Left lung (tissue), 10 donors: ENCODE data around the gene SLC39A9. TPM values are rescaled to one million over a fixed set of nuclear protein-coding genes. Genes with fewer than 3 reads are reported as not detected.
A peak's percentile ranks its signal among the peaks of the same experiment; 100 is the strongest.

ENCODE experiments used
- ATAC-seq: fragments of 200-7000 bp; cut with Tn5 transposase; one replicate; pipeline ENCODE4 v1.9.1; 2020; ENCODE audit warnings: moderate library complexity
- DNase-seq, 4 donors: peaks; one replicate each; pipeline ENCODE4 v3.0.0-alpha.2; 2013 to 2020
- H3K27ac ChIP-seq, 2 donors: fragments of 200-600 bp; sonication (generic) in 1 of 2; one replicate each; pipeline versions ENCODE4 v1.5.0 to v1.8.0; 2020 to 2021
- H3K27me3 ChIP-seq, 2 donors: fragments of 200-600 bp; sonication (generic) in 1 of 2; one replicate each; pipeline versions ENCODE4 v1.5.0 to v1.8.0; 2020 to 2021
- H3K36me3 ChIP-seq, 2 donors: fragments of 200-600 bp; sonication (generic) in 1 of 2; one replicate each; pipeline versions ENCODE4 v1.5.0 to v1.8.0; 2020 to 2021
- H3K4me1 ChIP-seq, 2 donors: fragments of 200-600 bp; one replicate each; pipeline ENCODE4 v1.8.0; 2021
- H3K4me3 ChIP-seq, 2 donors: fragments of 200-600 bp; sonication (generic) in 1 of 2; one replicate each; pipeline versions ENCODE4 v1.5.0 to v1.8.0; 2020 to 2021; ENCODE audit warnings: mild to moderate bottlenecking in 1 of 2
- H3K9me3 ChIP-seq, 2 donors: fragments of 200-600 bp; sonication (generic) in 1 of 2; one replicate each; pipeline versions ENCODE4 v1.5.0 to v1.8.0; 2020 to 2021
- intact Hi-C, 2 donors: fragments of 100-400 bp; cut with DNase I; formaldehyde crosslinking; loops; one replicate each; pipeline versions ENCODE4 v1.11.2 to v1.14.2; 2022
- polyA plus RNA-seq, 6 donors: library from polyadenylated mRNA; unstranded; fragments of 120-200 nt; gene quantifications; one replicate each; pipeline ENCODE4 v1.2.1, GENCODE V29; 2013; ENCODE audit not compliant: insufficient read length in 6 of 6
- total RNA-seq, 2 donors: library from RNA; stranded (reverse); fragmentation: NEBNext Ultra II Directional; extraction: Animal tissue kit (Norgen Biotek cat#: 25700); gene quantifications; one replicate each; pipeline ENCODE4 v1.2.1, GENCODE V29; 2021
- TF ChIP-seq, protein P1 (sequence below), 2 donors: fragments of 200-600 bp; sonication (generic) in 1 of 2; IDR thresholded peaks; one replicate each; pipeline versions ENCODE4 v1.5.0 to v1.8.0; 2021; ENCODE audit warnings: antibody characterized with exemption in 2 of 2
- donor health status: DM: no; HTN: yes; CAD: no.
- donor health status: DM: no; HTN: no; CAD: no.

Gene SLC39A9
- total and polyA plus RNA-seq, 8 donors = 61.6 to 75.8 (median 68.3) TPM

DNA sequence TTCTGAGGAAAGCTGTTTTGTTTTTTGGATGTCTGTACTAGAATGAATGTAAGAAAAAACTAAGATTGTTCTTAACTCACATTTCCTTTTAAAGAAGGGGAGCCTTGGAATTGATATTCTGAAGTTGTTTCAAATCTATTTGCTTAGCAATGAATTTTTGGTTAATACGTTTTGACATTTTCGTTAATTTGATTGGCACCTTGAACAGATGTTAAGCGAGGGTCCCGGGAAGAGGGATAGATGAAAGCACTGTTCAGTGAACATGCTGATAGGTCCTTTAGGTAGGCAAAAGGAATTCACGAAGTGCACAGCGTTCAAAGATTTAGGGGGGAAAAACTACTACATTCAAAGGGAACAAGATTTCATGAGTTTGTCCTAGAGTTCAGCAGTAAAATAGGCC, 1.7 kb downstream of the SLC39A9 start:
- DNase-seq (no peak), ATAC-seq (no peak)
- H3K27me3 ChIP-seq = no peaks in the 10 kb centered on the region
- H3K4me1 ChIP-seq = peaks cover 33 to 58% of the 10 kb centered on the region in 2 donors
- no peak overlapping the region for H3K27ac ChIP-seq
- intact Hi-C loops = no loop called here
- peak overlapping the region in 1 of 2 donors; percentile 84 for H3K4me3 ChIP-seq
- no peaks in the 10 kb centered on the region for H3K9me3 ChIP-seq
- TF ChIP-seq, protein P1, sequence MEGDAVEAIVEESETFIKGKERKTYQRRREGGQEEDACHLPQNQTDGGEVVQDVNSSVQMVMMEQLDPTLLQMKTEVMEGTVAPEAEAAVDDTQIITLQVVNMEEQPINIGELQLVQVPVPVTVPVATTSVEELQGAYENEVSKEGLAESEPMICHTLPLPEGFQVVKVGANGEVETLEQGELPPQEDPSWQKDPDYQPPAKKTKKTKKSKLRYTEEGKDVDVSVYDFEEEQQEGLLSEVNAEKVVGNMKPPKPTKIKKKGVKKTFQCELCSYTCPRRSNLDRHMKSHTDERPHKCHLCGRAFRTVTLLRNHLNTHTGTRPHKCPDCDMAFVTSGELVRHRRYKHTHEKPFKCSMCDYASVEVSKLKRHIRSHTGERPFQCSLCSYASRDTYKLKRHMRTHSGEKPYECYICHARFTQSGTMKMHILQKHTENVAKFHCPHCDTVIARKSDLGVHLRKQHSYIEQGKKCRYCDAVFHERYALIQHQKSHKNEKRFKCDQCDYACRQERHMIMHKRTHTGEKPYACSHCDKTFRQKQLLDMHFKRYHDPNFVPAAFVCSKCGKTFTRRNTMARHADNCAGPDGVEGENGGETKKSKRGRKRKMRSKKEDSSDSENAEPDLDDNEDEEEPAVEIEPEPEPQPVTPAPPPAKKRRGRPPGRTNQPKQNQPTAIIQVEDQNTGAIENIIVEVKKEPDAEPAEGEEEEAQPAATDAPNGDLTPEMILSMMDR (IDR thresholded peaks at IDR 0.05) = no peak
- peaks cover 0 to 15% of the 10 kb centered on the region in 2 donors for H3K36me3 ChIP-seq

DNA sequence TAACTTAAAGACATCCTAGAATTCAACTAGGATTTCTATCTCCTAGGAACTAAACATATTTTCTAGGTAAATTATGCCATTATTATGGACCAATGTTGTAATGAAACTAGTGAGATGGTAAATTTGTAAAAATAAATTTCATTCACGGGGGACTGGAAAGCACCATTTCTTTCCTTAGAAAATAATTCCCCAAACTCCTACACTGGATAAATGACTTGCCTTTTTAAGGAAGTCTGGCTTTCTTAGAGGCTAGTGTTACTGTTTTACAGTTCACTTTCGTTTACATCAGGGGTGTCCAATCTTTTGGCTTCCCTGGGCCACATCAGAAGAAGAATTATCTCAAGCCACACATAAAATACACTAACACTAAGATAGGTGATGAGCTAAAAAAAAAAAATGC, 3.3 kb downstream of the SLC39A9 start:
- TF ChIP-seq, protein P1 (IDR thresholded peaks at IDR 0.05) = no peak
- Histone ChIP-seq H3K27ac (no peak overlapping the region), H3K27me3 (no peaks in the 10 kb centered on the region), H3K4me3 (no peak overlapping the region), H3K36me3 (peaks cover 0 to 4% of the 10 kb centered on the region in 2 donors), H3K9me3 (no peaks in the 10 kb centered on the region), H3K4me1 (peaks cover 32 to 44% of the 10 kb centered on the region in 2 donors)
- intact Hi-C loops = no loop called here
- no peak for DNase-seq
- no peak for ATAC-seq

DNA sequence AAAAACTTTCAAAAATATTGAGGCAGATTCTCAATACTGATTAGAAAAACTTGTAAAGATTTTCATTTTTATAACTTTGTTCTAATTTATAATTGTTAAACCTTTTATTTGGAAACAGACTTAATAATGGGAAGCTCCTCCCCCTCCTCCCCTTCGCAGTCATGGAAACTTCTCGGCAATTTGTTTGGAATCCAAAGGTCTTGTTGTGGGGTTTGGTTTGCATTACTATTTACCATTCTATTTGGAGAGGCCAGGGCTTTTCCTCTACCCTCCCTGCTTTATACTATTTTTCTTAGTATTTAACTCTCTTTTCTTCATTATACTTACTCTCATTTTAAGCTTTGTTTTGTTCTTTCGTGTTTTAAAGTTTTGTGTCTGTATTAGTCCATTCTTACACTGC, 6.0 kb downstream of the SLC39A9 start:
- intact Hi-C loops = no loop called here
- H3K4me1 ChIP-seq = peaks cover 24 to 35% of the 10 kb centered on the region in 2 donors
- H3K9me3 ChIP-seq = no peaks in the 10 kb centered on the region
- DNase-seq = no peak
- no peak overlapping the region for H3K27ac ChIP-seq
- no peak for ATAC-seq
- TF ChIP-seq, protein P1 (IDR thresholded peaks at IDR 0.05) = no peak
- H3K27me3 ChIP-seq = no peaks in the 10 kb centered on the region
- no peak overlapping the region for H3K4me3 ChIP-seq
- peaks cover 0 to 4% of the 10 kb centered on the region in 2 donors for H3K36me3 ChIP-seq

DNA sequence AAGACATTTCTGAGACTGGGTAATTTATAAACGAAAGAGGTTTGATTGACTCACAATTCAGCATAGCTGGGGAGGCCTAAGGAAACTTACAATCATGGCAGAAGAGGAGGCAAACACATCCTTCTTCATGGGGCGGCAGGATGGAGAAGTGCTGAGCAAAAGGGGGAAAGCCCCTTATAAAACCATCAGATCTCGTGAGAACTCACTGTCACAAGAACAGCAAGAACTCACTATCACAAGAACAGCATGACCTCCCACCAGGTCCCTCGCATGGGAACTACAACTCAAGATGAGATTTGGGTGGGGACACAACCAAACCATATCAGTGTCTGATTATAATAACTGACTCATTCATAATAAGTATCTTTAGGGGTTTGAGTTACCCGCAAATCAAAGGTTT, 6.4 kb downstream of the SLC39A9 start:
- TF ChIP-seq, protein P1 (IDR thresholded peaks at IDR 0.05) = no peak
- Histone ChIP-seq H3K4me3 (no peak overlapping the region), H3K27ac (no peak overlapping the region), H3K4me1 (peaks cover 20 to 31% of the 10 kb centered on the region in 2 donors), H3K36me3 (peaks cover 0 to 4% of the 10 kb centered on the region in 2 donors), H3K9me3 (no peaks in the 10 kb centered on the region), H3K27me3 (no peaks in the 10 kb centered on the region)
- DNase-seq (no peak), ATAC-seq (no peak)
- intact Hi-C loops = no loop called here

DNA sequence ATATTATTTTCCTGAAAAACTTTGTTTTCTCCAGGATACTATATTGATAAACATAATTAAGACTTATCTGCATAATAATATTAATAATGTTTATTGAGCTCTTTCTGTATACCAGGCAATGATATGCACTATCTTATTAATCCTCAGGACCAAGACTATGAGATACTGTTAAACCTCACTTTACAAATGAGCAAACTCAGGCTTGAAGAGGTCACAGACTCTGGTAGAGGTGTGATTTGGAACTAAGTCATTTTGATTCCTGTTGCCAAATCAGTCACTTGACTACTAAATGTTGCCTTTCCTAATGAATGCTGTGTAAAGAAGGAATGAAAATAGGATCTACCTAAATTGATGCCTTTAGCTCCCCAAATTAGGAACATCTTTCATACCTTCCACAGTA, 7.3 kb downstream of the SLC39A9 start:
- no peak for ATAC-seq
- intact Hi-C loops = no loop called here
- Histone ChIP-seq H3K4me3 (no peak overlapping the region), H3K4me1 (peaks cover 11 to 26% of the 10 kb centered on the region in 2 donors), H3K27ac (no peak overlapping the region), H3K36me3 (peaks cover 0 to 4% of the 10 kb centered on the region in 2 donors), H3K9me3 (no peaks in the 10 kb centered on the region), H3K27me3 (no peaks in the 10 kb centered on the region)
- no peak for DNase-seq
- TF ChIP-seq, protein P1 (IDR thresholded peaks at IDR 0.05) = no peak
